Measurements from ENCODE around the gene EXOSC3. TPM values are rescaled to one million over a fixed set of nuclear protein-coding genes. Genes with fewer than 3 reads are reported as not detected.
A peak's percentile ranks its signal among the peaks of the same experiment; 100 is the strongest.

Gene EXOSC3
- total and polyA plus RNA-seq, 9 of the 15 experiments (the other 6 are each of a cell fraction or from before 2014, with no cell fraction given), result 18.5 to 266 (median 114) TPM

DNA sequence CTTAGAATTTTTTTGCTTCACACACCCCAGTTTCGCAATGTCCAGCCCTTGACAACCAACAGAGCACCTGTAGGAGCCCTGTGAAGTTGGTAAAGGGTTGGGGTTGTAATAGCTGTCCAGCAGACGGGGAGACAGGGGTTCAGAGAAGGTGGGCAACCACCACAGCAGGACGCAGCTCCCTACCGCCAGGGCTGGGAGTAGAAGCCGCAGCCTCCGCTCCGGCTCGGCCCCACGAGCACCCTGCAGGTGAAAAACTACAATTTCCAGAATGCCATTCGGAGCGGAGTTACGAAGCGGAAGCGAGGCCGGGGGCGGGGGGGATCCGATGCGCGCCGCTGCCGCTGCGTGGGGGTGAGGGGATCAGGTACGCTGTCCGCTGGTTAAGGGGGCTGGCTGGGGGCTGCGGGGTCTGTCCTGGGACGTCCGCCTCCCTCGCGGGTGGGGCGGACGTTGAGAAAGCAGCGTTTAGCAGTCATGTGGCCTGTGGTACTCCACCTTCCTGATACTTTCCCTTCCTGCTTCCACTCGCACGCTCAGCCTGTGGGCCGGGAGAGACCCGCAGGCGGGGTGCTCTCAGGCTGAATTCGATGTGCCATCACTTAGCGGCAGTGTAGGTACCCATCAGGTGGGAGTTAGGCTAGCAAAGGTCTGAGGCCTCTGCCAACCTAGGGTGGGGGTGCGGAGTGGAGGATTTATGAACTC lies 31.2 kb downstream of the EXOSC3 start, which contains the start of gene TRMT10B (continued):
- TF ChIP-seq, protein P1, sequence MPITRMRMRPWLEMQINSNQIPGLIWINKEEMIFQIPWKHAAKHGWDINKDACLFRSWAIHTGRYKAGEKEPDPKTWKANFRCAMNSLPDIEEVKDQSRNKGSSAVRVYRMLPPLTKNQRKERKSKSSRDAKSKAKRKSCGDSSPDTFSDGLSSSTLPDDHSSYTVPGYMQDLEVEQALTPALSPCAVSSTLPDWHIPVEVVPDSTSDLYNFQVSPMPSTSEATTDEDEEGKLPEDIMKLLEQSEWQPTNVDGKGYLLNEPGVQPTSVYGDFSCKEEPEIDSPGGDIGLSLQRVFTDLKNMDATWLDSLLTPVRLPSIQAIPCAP (CRISPR knock-in tag; IDR thresholded peaks at IDR 0.05; ENCODE audit: borderline replicate concordance), result no peak
- peak in 1 of 2 experiments; percentile 7; a peak in 1 of 3 replicates for TF ChIP-seq CBX3 (IDR thresholded peaks at IDR 0.05; ENCODE audit: borderline replicate concordance in 1 of 2, low read length in 2 of 2)
- TF ChIP-seq BRCA1 (IDR thresholded peaks at IDR 0.05), result no peak
- TF ChIP-seq BRCA1 (CRISPR knock-in tag; IDR thresholded peaks at IDR 0.05), result no peak
- peak; percentile 26 to 59; a peak in 3 of 4 replicates for TF ChIP-seq NRF1 (conservative IDR thresholded peaks at IDR 0.05 in 1 of 2, IDR thresholded peaks at IDR 0.05 in 1 of 2)
- no peak for TF ChIP-seq ZNF696 (CRISPR knock-in tag; conservative IDR thresholded peaks at IDR 0.05)
- TF ChIP-seq, protein P2, sequence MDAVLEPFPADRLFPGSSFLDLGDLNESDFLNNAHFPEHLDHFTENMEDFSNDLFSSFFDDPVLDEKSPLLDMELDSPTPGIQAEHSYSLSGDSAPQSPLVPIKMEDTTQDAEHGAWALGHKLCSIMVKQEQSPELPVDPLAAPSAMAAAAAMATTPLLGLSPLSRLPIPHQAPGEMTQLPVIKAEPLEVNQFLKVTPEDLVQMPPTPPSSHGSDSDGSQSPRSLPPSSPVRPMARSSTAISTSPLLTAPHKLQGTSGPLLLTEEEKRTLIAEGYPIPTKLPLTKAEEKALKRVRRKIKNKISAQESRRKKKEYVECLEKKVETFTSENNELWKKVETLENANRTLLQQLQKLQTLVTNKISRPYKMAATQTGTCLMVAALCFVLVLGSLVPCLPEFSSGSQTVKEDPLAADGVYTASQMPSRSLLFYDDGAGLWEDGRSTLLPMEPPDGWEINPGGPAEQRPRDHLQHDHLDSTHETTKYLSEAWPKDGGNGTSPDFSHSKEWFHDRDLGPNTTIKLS (IDR thresholded peaks at IDR 0.05; ENCODE audit: borderline replicate concordance, low read depth), result peak; percentile 39; the same call in 1 of the 2 replicates
- no peak for TF ChIP-seq ESRRB (CRISPR knock-in tag; IDR thresholded peaks at IDR 0.05; ENCODE audit: borderline replicate concordance)
- no peak; the same call in 1 of the 2 replicates for TF ChIP-seq ARID1B (IDR thresholded peaks at IDR 0.05)
- TF ChIP-seq ZNF134 (CRISPR knock-in tag; conservative IDR thresholded peaks at IDR 0.05), result no peak
- peak; percentile 81 for TF ChIP-seq CEBPG (CRISPR knock-in tag; IDR thresholded peaks at IDR 0.05)
- TF ChIP-seq CEBPG (tag; conservative IDR thresholded peaks at IDR 0.05 in 1 of 2, IDR thresholded peaks at IDR 0.05 in 1 of 2), result peak; percentile 70 to 89
- peak; percentile 41 for TF ChIP-seq HNRNPLL (IDR thresholded peaks at IDR 0.05; ENCODE audit: low read depth, low read length, poor library complexity, severe bottlenecking)
- TF ChIP-seq, protein P3, sequence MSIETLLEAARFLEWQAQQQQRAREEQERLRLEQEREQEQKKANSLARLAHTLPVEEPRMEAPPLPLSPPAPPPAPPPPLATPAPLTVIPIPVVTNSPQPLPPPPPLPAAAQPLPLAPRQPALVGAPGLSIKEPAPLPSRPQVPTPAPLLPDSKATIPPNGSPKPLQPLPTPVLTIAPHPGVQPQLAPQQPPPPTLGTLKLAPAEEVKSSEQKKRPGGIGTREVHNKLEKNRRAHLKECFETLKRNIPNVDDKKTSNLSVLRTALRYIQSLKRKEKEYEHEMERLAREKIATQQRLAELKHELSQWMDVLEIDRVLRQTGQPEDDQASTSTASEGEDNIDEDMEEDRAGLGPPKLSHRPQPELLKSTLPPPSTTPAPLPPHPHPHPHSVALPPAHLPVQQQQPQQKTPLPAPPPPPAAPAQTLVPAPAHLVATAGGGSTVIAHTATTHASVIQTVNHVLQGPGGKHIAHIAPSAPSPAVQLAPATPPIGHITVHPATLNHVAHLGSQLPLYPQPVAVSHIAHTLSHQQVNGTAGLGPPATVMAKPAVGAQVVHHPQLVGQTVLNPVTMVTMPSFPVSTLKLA (conservative IDR thresholded peaks at IDR 0.05), result peak; percentile 72 to 86
- TF ChIP-seq SMARCE1 (IDR thresholded peaks at IDR 0.05), result no peak
- TF ChIP-seq, protein P4, sequence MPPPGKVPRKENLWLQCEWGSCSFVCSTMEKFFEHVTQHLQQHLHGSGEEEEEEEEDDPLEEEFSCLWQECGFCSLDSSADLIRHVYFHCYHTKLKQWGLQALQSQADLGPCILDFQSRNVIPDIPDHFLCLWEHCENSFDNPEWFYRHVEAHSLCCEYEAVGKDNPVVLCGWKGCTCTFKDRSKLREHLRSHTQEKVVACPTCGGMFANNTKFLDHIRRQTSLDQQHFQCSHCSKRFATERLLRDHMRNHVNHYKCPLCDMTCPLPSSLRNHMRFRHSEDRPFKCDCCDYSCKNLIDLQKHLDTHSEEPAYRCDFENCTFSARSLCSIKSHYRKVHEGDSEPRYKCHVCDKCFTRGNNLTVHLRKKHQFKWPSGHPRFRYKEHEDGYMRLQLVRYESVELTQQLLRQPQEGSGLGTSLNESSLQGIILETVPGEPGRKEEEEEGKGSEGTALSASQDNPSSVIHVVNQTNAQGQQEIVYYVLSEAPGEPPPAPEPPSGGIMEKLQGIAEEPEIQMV (tag; conservative IDR thresholded peaks at IDR 0.05; ENCODE audit: low read depth), result peak; percentile 65; the same call in 1 of the 2 replicates
- peak; percentile 51; the same call in 1 of the 2 replicates for TF ChIP-seq POLR2AphosphoS5 (IDR thresholded peaks at IDR 0.05; ENCODE audit: control insufficient read depth, insufficient read depth, low read depth, low read length)
- no peak for TF ChIP-seq SRSF3 (IDR thresholded peaks at IDR 0.05; ENCODE audit: insufficient read depth, low read length)
- TF ChIP-seq, protein P5, sequence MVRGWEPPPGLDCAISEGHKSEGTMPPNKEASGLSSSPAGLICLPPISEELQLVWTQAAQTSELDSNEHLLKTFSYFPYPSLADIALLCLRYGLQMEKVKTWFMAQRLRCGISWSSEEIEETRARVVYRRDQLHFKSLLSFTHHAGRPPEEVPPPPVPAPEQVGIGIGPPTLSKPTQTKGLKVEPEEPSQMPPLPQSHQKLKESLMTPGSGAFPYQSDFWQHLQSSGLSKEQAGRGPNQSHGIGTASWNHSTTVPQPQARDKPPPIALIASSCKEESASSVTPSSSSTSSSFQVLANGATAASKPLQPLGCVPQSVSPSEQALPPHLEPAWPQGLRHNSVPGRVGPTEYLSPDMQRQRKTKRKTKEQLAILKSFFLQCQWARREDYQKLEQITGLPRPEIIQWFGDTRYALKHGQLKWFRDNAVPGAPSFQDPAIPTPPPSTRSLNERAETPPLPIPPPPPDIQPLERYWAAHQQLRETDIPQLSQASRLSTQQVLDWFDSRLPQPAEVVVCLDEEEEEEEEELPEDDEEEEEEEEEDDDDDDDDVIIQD (CRISPR knock-in tag; IDR thresholded peaks at IDR 0.05), result no peak

Measured in K562 (cell line).